ENCODE measurements around the gene ITFG2. TPM values are rescaled to one million over a fixed set of nuclear protein-coding genes. Genes with fewer than 3 reads are reported as not detected.

The ITFG2 gene
- total RNA-seq, 1 donor from 2014 or later, result 41.8 TPM

- peaks cover 16% of the 10 kb centered on the region for H3K36me3 Mint-ChIP-seq
- H3K27me3 Mint-ChIP-seq, result no peaks in the 10 kb centered on the region
Measured at GRCh38 chr12:2855546-2855945, 43.1 kb downstream of the ITFG2 start.

GRCh38 chr12:2856051-2856450 is 43.6 kb downstream of the ITFG2 start:
- TF ChIP-seq CTCF (conservative IDR thresholded peaks at IDR 0.05), result no peak
- no peak for DNase-seq (ENCODE audit: extremely low spot score, unreplicated experiment)
- H3K36me3 Mint-ChIP-seq, result peaks cover 16% of the 10 kb centered on the region
- H3K27ac Mint-ChIP-seq, result no peak overlapping the region
- no peaks in the 10 kb centered on the region for H3K9me3 Mint-ChIP-seq
- no peak overlapping the region for H3K4me3 Mint-ChIP-seq
- H3K4me1 Mint-ChIP-seq (ENCODE audit: unreplicated experiment), result peaks cover 14% of the 10 kb centered on the region
- H3K27me3 Mint-ChIP-seq, result no peaks in the 10 kb centered on the region

More at GRCh38 chr12:2855546-2855945, 43.1 kb downstream of the ITFG2 start:
- Mint-ChIP-seq H3K27ac (no peak overlapping the region), H3K4me1 (ENCODE audit: unreplicated experiment) (peaks cover 14% of the 10 kb centered on the region), H3K4me3 (no peak overlapping the region), H3K9me3 (no peaks in the 10 kb centered on the region)
- no peak for DNase-seq (ENCODE audit: extremely low spot score, unreplicated experiment)
- TF ChIP-seq CTCF (conservative IDR thresholded peaks at IDR 0.05), result no peak

- Mint-ChIP-seq H3K27ac (peak within 1 kb of the TSS; percentile 61), H3K4me3 (no peak within 1 kb of the TSS), H3K27me3 (no peaks in the 10 kb centered on the region), H3K36me3 (peaks cover 22% of the 10 kb centered on the region), H3K4me1 (ENCODE audit: unreplicated experiment) (peaks cover 14% of the 10 kb centered on the region), H3K9me3 (no peaks in the 10 kb centered on the region)
- no peak for TF ChIP-seq CTCF (conservative IDR thresholded peaks at IDR 0.05)
- no peak for DNase-seq (ENCODE audit: extremely low spot score, unreplicated experiment)
Measured at GRCh38 chr12:2857021-2857431, 44.6 kb downstream of the ITFG2 start, which contains the start of gene TEX52. TSS of gene TEX52 (minus strand) at chr12:2857039. CDS start at chr12:2857026, 13 bp downstream.

GRCh38 chr12:2857576-2857975 is 45.1 kb downstream of the ITFG2 start:
- no peak for DNase-seq (ENCODE audit: extremely low spot score, unreplicated experiment)
- Mint-ChIP-seq H3K4me3 (no peak overlapping the region), H3K27ac (peak overlapping the region; percentile 61), H3K36me3 (peaks cover 25% of the 10 kb centered on the region), H3K27me3 (no peaks in the 10 kb centered on the region), H3K4me1 (ENCODE audit: unreplicated experiment) (peaks cover 14% of the 10 kb centered on the region), H3K9me3 (no peaks in the 10 kb centered on the region)
- TF ChIP-seq CTCF (conservative IDR thresholded peaks at IDR 0.05), result no peak

GRCh38 chr12:2858334-2858733 is 45.9 kb downstream of the ITFG2 start:
- no peaks in the 10 kb centered on the region for H3K9me3 Mint-ChIP-seq
- no peak overlapping the region for H3K27ac Mint-ChIP-seq
- no peaks in the 10 kb centered on the region for H3K27me3 Mint-ChIP-seq
- H3K4me1 Mint-ChIP-seq (ENCODE audit: unreplicated experiment), result peaks cover 14% of the 10 kb centered on the region
- no peak for TF ChIP-seq CTCF (conservative IDR thresholded peaks at IDR 0.05)
- no peak for DNase-seq (ENCODE audit: extremely low spot score, unreplicated experiment)
- H3K4me3 Mint-ChIP-seq, result no peak overlapping the region
- peaks cover 25% of the 10 kb centered on the region for H3K36me3 Mint-ChIP-seq

GRCh38 chr12:2858944-2859421 is 46.5 kb downstream of the ITFG2 start:
- no peak for TF ChIP-seq CTCF (conservative IDR thresholded peaks at IDR 0.05)
- Mint-ChIP-seq H3K27ac (no peak overlapping the region), H3K36me3 (peaks cover 24% of the 10 kb centered on the region), H3K9me3 (no peaks in the 10 kb centered on the region), H3K4me3 (no peak overlapping the region), H3K27me3 (no peaks in the 10 kb centered on the region), H3K4me1 (ENCODE audit: unreplicated experiment) (peaks cover 10% of the 10 kb centered on the region)
- no peak for DNase-seq (ENCODE audit: extremely low spot score, unreplicated experiment)

All from type B pancreatic cell (in vitro differentiated cells).